CD4-positive, alpha-beta T cell treated with Interleukin-4 for 1 hour (primary cell): Measurements from ENCODE around the gene ZBTB17.

Experiments
- DNase-seq, 2 donors: peaks; one replicate each; pipeline ENCODE4 v3.0.0-alpha.2; 2020 to 2022

ZBTB17 gene

DNA sequence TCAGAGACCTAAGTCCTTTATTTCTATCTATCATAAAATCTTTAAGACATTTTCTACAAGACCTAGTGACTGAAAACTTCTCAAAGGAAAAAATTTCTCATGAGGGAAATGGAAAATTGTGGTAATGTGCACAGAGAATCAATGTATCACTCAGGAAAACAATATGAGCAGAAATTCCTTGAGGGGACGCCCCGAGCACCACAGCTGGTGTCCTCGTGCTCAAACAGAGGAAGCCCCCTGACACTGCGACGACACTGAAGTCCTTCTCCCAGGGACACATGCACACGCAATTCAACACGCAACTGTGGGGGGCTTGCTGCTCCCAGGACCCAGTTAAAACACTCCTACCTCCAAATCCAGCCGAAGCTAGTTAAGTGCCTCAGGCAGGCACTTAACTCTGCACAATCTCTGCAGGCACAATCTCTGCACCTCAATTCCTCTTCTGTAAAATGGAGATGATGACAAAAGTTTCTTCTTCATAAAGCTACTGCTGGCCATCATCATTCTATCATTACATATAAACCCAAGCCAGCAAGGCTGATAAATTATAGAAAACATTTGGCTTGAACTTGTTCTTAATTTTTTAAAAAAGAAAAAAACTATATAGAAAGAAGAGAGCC lies 16.0 kb downstream of the ZBTB17 start:
- DNase-seq: no peak

- DNase-seq: no peak
Observed at GRCh38 chr1:15959424-15959823, 16.5 kb downstream of the ZBTB17 start.

GRCh38 chr1:15958793-15959192 lies 17.1 kb downstream of the ZBTB17 start:
- no peak for DNase-seq

GRCh38 chr1:15958111-15958510 lies 17.8 kb downstream of the ZBTB17 start:
- no peak for DNase-seq

DNA sequence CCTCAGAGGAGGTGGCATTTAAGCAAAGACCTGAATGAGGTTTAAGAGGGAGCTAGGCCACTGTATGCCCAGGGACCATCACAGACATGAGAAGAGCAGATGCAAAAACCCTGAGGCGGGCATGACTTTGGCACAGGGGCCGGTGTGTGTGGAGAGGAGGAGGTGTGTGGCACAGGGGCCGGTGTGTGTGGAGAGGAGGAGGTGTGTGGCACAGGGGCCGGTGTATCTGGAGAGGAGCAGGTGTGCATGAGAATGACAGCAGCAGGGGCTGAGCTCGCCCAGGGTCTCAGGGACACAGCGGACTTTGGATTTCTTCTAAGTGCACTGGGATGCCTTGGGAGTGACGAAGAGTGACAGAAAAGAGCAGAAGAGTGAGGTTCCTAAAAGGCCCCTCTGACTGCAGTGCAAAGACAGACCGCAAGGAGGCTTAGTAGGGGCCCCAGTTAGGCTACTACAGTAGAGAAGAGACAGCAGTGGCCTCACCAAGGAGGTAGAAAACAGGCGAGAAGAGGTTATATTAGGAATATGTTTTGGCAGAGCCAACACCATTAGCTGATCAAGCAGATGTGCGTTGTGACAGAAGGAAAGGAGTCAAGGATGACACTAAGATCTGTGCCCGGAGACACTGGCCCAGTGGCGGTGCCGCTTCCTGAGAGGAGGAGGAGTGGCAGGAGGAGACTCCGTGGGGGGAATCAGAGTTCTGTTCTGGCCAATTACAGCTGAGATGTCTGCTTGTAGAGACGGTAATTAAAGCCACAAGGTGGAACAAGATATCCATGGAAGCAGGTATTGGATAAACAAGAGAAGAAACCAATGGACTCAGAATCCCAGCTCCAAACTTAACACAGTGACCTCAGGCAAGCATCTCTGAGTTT lies 18.4 kb downstream of the ZBTB17 start:
- no peak for DNase-seq

GRCh38 chr1:15956150-15956549 lies 19.8 kb downstream of the ZBTB17 start:
- DNase-seq: no peak

GRCh38 chr1:15955552-15955951 lies 20.3 kb downstream of the ZBTB17 start:
- no peak for DNase-seq

- no peak for DNase-seq
Observed at GRCh38 chr1:15954316-15954715, 21.6 kb downstream of the ZBTB17 start.

DNA sequence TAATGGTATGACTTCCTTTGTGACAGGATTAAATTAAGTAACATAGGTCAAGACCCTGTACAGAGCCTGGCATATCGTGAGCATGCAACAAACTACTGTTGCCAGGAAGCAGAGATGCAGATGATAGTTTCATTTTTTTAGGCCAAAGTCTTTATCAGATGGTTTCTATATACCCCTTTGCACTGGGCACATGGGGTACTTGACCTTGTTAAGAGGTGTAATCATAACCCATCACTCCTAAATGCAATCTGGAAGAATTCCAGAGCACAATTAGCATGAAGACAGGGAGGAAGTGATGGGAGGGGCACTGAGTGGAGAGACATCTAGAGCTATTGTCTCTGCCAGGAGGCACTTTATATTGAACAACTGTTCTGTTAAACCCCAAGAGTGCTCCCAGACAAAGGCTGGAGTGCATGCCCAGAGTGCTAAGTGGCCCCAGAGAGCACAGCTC lies 22.1 kb downstream of the ZBTB17 start:
- DNase-seq: no peak

DNA sequence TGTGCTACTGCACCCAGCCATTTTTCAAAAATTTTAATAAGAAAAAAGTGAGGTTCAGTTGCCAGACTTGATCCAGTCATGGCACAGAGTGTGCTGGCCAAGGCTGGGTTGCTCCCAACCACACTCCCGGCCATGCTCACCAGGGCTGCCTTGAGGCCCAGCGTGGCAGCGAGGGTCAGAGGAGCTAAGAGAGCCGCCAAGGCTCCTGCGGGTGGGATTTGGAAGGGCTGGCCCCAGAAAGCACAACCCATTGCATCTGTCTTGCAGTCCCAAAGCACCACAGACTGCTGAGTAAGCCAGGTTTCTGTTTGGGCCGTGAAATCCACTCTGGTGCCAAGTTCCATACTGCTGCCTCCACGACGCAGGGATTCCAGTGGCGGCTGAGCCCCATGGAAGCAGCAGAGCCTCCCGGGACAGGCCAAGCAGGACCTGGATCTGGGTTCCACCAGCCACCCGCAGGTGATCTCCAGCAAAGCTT lies 22.6 kb downstream of the ZBTB17 start:
- no peak for DNase-seq

- DNase-seq: peak in 1 of 2 donors; percentile 71
Observed at GRCh38 chr1:15952317-15953258, 23.3 kb downstream of the ZBTB17 start.

DNA sequence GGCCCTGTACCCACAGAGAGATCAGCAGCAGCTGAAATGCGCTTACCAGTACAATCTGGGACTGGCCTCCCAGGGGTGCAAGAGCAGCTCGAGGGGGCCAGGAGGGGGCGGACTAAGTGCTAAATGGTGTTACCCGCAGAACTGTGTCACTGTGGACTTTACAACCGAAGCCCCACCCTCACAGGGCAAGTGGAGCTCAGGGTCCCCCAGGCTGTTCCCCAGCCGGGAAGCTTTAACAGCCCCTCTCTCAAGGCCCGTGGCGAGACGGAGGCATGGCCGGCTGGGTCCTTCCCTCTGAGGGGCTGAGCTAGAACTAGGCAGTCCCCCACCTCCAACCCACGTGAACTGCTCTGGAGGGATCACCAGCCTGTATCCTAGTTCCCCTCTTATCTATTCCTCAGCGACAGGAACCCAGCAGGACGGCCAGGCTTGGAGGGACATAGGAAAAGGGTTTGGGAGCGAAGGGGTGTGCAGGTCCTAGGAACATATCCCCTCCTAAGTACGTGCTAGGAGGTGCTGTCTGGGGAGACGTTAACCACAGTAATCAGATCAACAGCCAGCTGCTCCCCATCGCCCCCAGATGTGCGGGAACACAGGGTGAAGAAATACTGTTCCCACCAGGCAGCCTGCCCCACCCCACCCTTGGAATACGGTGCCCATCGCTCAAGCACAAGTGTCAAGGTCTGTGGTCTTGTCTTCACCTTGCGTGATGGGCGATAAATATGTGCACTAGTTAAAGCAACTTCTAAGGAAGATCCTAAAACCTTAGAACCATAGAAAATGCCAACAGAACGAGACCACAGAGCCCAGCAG lies 24.4 kb downstream of the ZBTB17 start:
- DNase-seq: peak in 1 of 2 donors; percentile 42

DNA sequence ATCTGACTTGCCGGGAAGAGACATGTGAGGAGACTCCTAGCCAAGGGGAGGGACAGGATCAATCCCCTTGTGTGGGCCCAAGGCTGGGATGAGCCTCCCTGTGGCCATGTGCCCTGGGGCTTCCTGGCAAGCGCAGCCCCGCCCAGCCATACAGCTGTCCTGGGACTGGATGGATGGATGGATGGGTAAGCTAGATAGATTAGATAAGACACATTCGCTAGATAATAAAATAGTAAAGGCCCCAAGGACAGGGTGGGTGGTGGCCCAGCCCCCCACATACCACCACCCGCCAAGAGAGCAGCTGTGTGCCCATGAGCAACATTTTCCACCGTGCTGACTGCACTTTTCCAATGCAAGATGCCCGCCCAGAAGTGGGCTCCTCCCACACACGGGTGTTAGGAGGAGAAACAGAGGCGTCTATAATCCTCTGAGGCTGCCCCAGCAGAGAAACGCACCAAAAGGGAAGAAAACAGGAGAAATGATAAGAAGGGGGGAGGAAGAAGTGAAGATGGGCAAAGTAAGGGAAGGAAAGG lies 25.1 kb downstream of the ZBTB17 start:
- peak in 1 of 2 donors; percentile 54 for DNase-seq

- DNase-seq: peak in 1 of 2 donors; percentile 30
Observed at GRCh38 chr1:15950302-15950701, 25.6 kb downstream of the ZBTB17 start.

GRCh38 chr1:15949453-15950245 lies 26.3 kb downstream of the ZBTB17 start:
- peak; percentile 96 for DNase-seq

GRCh38 chr1:15948595-15949452 lies 27.1 kb downstream of the ZBTB17 start:
- no peak for DNase-seq

DNA sequence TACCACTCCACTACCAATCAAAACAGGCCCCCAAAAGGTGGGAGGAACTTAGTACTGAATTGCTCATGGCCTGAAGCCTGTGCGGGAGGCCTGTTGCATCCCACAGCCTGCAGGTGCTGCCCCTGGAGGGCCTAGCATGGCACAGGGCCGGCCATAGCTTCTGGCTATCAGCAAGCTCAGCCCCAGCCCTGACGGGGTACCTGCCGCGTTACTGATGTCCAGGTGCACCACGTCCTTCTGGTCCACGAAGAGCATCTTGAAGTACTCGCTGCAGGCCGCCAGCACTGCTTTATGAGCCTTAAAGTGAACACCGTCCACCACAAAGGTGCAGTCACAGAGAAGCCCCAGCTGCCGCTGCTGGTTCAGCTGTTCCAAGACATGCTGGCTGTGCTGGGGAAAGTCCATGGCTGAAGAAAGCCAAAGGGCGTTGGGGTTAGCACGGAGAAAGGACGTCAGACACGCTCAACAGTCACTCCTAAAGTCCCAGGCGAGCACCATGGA lies 27.8 kb downstream of the ZBTB17 start:
- DNase-seq: no peak

GRCh38 chr1:15947382-15948090 lies 28.4 kb downstream of the ZBTB17 start:
- peak in 1 of 2 donors; percentile 25 for DNase-seq
